Inflammatory macrophage treated with lipopolysaccharide for 1 hour (primary cell): ENCODE measurements around the gene TMEM253.

ENCODE experiments used
- DNase-seq, 2 donors: peaks; one replicate each; pipeline ENCODE4 v3.0.0-alpha.2; 2020 to 2022

TMEM253 gene

DNA sequence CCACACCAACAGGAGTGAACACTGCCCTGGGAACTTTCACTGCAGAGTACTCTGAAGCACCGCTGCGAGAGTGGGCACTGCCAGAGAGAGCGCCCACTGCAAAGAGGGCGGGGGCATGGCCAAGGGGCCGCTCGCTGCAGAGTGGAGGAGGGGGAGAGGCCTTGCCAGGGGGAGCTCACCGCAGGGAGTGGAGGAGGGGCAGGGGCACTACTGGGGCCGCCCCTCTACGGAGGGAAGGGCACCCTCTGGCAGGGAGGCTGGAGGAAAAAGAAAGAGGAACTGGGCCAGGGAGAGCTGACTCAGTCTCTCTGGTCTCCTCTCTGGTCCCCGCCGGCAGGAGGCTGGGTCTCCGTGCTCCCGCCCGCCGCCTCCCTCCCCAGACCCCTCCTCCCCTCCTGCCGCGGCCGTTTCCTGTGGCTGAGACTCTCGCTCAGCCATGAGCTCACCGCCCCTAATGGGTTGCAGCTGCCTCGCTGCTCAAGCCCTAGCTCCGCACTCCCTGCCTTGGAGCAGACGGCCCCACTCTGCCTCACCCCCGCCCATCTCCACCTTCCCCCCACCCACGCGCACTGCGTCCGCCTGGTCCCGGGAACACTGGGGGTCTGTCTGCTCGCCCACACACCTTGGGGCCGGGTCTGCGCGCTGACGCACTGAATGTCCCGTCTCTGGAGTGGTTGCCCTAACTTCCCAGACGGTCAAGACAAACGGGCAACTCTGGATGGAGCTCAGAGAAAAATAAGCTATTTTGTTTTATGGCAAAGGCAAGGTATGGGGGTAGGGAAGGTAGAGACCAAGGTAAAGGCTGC lies 29.4 kb upstream of the TMEM253 start:
- DNase-seq, result peak; percentile 57 to 61

DNA sequence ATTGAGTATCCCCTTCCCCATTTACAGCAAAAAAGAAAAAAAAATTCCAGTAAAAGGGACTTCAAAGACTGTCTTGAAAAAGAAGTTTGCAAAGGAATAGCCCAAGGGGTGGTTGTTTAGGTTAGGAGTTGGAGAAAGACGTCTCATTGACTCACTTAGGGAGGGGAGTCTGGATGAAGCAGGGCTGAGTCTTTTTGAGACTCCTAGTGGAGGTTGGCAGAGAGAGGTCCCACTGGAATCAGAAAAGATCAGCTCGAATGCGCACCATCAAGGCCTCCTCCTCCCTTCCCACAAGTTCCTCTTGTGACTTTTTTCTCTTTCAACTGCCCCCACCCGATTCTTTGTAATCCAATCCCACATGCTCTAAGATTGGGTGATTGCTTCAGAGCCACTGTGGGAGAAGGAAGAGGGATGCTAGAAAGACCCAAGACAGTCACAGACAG lies 28.8 kb upstream of the TMEM253 start:
- DNase-seq, result peak; percentile 79 to 89

DNA sequence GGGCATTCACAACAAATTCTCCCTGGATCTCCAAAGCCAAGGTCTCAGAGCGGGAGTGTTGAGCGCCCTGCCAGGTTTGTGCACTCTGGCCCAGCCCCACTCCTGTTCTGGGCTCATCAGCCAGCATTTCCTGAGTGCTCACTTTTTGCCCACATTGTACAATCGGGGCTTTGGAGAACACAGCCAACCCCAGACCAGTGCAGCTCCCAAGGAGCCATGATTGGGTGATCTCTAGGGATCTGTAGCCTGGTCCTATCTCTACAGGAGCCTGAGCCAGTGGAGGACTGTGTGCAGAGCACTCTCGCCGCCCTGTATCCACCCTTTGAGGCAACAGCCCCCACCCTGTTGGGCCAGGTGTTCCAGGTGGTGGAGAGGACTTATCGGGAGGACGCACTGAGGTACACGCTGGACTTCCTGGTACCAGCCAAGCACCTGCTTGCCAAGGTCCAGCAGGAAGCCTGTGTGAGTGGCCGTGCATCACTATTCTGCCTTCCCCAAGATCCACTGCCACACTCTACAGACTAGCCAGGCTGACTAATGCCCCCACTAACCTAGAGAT lies 28.0 kb upstream of the TMEM253 start:
- no peak for DNase-seq

DNA sequence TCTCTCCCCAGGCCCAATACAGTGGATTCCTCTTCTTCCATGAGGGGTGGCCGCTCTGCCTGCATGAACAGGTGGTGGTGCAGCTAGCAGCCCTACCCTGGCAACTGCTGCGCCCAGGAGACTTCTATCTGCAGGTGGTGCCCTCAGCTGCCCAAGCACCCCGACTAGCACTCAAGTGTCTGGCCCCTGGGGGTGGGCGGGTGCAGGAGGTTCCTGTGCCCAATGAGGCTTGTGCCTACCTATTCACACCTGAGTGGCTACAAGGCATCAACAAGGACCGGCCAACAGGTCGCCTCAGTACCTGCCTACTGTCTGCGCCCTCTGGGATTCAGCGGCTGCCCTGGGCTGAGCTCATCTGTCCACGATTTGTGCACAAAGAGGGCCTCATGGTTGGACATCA lies 26.9 kb upstream of the TMEM253 start:
- no peak for DNase-seq

DNA sequence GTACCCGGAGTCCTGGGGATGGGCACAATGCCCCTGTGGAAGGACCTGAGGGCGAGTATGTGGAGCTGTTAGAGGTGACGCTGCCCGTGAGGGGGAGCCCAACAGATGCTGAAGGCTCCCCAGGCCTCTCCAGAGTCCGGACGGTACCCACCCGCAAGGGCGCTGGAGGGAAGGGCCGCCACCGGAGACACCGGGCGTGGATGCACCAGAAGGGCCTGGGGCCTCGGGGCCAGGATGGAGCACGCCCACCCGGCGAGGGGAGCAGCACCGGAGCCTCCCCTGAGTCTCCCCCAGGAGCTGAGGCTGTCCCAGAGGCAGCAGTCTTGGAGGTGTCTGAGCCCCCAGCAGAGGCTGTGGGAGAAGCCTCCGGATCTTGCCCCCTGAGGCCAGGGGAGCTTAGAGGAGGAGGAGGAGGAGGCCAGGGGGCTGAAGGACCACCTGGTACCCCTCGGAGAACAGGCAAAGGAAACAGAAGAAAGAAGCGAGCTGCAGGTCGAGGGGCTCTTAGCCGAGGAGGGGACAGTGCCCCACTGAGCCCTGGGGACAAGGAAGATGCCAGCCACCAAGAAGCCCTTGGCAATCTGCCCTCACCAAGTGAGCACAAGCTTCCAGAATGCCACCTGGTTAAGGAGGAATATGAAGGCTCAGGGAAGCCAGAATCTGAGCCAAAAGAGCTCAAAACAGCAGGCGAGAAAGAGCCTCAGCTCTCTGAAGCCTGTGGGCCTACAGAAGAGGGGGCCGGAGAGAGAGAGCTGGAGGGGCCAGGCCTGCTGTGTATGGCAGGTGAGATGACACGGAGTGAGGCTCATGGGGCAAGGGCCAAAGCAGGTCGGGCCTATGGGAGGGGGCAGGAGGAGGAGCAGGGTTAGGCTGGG lies 26.2 kb upstream of the TMEM253 start:
- DNase-seq, result no peak

DNA sequence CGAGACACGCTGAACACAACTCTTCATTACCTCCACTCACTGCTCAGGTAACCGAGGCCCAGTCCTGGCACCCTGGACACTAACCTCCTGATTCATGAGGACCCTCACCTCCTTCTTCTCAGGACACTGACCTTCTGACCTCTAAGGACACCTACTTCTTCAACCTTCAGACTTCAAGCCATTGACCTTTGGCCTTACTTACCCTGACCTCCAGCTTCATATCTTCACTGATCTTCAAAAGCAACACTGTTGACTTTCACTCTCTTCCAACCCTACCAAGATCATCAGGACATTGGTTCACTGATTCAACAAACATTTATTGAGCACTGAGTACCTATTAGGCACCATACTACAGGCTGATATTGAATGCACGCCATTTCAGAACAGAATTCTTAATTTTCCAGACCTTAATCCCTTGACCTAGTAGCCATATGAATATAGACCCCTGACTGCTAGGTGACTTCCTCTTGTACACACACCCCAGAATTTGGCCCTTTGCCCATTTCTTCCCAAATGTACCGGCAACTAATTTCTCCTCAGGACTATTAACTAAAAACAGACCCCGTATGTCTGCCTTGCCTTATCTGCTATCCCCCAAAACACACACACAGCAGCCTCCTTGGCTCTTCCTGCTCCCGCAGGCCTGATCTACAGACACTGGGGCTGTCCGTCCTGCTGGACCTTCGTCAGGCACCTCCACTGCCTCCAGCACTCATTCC lies 25.0 kb upstream of the TMEM253 start:
- DNase-seq, result no peak

DNA sequence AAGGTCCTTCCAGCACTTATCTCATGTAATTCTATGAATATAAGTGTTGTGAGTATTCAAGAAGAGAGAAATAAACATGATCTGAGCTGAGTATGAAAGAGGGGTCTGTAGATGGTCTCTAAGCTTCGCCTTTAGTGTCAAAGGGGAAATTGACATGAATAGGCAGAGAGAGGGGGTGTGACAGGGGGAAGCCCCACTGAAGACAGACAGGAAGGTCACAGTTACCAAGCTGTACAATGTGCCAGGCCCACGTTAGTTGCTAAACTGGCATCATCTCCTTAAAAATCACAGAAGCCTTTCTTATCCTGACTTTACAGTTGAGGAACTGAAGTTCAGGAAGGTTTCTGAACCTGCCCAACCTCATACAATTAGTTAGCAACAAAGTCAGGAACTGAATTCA lies 23.2 kb upstream of the TMEM253 start:
- DNase-seq, result no peak

DNA sequence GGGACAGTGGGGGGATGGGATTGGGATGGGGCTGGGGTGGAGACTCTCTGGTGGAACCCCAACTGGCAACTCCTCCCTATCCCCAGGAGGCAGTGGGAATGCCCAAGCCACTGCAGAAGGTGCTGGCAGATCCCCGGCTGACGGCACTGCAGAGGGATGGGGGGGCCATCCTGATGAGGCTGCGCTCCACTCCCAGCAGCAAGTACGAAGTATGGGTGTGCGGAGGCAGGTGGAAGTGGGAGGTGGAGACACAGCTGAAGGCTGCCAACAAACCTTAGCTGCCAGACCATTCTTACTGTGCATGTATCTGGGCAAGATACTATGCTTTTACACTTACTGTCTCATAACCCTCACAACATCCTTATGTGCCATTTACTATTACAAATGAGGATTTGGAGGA lies 22.6 kb upstream of the TMEM253 start:
- DNase-seq, result no peak

DNA sequence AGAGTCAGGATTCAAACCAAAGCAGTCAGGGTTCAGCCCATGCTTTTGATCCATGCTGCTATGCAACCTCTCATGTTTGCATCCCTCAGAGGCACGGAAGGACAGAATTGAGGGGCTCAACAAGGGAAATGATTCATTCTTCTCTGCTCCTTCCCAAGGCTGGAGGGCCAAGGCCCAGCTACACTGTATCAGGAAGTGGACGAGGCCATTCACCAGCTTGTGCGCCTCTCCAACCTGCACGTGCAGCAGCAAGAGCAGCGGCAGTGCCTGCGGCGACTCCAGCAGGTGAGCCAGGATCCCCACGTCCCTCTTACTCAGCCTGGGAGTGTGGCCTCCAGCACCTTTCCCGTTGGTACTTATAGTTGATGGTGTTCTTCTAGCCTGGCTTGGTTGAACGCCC lies 22.1 kb upstream of the TMEM253 start:
- DNase-seq, result no peak

DNA sequence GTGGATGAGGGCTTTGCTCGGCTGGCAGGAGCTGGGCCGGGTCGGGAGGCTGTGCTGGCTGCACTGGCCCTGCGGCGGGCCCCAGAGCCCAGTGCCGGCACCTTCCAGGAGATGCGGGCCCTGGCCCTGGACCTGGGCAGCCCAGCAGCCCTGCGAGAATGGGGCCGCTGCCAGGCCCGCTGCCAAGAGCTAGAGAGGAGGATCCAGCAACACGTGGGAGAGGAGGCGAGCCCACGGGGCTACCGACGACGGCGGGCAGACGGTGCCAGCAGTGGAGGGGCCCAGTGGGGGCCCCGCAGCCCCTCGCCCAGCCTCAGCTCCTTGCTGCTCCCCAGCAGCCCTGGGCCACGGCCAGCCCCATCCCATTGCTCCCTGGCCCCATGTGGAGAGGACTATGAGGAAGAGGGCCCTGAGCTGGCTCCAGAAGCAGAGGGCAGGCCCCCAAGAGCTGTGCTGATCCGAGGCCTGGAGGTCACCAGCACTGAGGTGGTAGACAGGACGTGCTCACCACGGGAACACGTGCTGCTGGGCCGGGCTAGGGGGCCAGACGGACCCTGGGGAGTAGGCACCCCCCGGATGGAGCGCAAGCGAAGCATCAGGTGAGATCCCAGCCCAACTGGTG lies 19.2 kb upstream of the TMEM253 start:
- DNase-seq, result no peak

DNA sequence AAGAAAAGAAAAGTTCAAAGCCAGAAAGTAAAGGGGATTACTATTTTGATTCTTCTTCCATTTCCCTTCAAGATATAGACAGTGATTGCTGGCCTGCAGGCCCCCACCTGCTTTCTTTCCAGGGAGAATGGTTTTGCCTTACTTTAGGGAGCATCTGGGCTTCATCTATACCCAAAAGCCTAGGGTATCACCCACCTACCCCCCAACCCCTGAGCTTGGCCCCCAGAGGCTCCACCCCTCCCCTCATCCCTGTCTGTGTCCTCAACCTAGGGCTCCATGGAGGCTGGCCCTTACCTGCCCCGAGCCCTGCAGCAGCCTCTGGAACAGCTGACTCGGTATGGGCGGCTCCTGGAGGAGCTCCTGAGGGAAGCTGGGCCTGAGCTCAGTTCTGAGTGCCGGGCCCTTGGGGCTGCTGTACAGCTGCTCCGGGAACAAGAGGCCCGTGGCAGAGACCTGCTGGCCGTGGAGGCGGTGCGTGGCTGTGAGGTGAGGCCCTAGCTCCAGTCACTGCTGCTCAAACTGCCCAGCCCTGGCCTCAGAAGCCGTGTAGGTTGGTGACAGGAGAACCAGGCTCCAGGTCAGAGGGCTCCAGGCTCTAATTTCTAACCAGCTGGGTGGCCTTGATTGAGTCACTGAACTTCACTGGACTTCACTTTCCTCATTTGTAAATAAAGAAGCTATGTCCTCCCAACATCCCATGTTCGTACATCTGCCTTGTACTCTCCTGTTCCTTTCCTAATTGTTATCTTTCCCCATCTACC lies 17.1 kb upstream of the TMEM253 start:
- DNase-seq, result no peak

DNA sequence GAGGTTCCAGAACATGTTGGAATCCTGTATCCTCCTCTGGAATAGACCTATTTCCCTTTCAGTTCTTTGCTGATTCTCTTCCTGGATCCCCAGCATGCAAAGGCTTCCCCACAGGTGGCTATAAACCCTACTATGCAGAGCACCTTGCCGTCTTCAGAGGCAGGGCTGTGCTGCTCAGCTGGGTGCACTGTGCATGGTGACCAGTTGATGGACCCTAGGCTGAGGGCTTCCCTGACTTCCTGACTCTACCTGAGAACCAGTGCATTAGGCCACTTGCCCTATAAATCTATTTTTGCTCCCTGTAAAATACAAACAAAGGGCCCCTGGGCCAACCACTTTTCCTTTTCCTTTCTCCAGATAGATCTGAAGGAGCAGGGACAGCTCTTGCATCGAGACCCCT lies 16.5 kb upstream of the TMEM253 start:
- DNase-seq, result no peak

DNA sequence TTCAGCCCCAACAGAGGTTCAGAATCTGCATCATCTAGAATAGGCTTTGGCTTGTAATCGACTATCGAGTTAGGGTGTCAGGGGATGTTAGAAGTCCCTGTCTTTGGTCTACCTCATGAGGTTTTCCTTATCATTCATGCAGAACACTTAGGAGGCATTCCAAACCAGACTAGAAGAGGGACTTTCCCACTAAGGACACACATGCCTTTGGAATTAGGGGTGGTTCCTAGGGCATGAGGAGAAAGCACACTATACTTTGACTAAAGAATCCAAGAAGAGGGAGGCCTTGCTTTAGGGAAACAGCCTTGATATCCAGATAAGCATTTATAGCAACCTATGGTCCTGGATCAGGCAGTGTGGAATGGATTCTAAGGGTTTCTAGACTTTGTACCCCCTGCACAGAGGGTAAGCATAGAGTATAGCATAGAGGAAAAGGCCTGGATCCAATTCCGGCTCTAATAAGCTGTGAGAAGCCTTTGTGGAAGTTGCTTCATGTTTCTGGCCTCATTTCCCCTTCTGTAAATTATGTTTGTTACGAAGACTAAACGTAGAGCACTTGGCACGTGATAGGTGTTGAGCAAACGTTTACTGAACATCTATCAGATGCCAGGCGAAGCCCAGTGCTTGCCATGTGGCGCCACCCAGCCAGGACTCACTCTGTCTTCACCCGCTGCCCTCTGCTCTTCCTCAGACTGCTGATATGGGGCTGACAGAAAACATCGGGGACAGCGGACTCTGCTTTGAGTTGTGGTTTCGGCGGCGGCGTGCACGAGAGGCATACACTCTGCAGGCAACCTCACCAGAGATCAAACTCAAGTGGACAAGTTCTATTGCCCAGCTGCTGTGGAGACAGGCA lies 15.6 kb upstream of the TMEM253 start:
- peak; percentile 64 to 66 for DNase-seq

DNA sequence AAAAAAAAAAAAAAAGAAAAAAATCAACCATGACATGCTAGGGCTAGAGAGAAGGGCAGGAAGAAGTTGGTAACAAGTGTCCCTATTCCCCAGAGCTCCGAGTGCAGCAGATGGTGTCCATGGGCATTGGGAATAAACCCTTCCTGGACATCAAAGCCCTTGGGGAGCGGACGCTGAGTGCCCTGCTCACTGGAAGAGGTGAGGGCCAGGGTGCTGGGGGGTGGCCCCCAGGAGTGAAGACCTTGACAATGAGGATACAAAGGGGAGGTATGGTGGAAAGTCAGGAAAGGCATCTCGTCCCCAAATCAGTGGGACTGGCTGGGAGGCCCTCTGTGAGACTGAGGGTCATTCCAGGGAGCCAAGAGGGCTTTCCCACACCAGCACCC lies 14.0 kb upstream of the TMEM253 start:
- no peak for DNase-seq

DNA sequence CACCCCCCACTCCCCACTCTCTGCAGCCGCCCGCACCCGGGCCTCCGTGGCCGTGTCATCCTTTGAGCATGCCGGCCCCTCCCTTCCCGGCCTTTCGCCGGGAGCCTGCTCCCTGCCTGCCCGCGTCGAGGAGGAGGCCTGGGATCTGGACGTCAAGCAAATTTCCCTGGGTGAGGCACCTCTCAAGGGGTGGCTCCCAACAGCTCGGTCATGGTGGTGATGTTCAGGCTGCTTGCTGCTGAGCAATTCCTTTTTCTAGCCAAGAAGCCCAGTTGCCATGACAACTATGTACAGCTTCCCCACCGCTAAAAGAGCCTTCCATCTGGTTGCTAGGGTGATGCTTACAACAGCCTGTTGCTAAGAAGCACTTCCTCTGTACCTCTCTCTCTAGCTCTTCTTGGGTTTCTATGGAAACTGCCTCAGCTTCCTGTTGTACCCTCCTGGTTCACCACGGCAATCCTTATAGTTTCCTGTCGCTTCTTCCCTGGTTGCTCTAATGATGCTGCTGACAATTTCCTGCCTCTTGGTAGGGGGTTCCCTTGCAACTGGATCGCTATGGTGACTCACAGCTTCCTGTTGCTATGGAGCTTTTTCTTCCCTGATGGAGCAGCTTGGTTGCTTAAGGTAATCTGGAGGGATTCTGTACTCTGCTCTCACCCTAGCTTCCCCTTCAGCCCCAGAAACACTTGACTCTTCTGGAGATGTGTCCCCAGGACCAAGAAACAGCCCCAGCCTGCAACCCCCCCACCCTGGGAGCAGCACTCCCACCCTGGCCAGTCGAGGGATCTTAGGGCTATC lies 13.4 kb upstream of the TMEM253 start:
- DNase-seq, result peak; percentile 62

DNA sequence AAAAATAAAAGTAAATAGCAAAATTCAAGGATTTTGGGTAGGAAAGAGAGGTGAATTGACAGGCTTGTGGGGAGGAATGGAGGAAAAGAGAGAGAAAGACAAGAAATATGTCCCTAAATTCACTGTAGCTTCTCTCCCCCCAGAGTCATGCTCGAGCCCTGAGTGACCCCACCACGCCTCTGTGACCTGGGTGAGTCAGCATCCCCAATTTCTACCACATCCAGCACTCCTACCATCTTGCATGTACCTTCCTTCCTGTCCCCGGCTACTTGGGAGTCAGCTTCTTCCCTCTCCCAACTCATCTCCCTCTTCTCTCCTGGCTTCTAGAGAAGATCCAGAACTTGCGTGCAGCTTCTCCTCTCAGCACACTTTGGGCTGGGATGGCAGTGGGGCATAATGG lies 12.2 kb upstream of the TMEM253 start:
- DNase-seq, result no peak

DNA sequence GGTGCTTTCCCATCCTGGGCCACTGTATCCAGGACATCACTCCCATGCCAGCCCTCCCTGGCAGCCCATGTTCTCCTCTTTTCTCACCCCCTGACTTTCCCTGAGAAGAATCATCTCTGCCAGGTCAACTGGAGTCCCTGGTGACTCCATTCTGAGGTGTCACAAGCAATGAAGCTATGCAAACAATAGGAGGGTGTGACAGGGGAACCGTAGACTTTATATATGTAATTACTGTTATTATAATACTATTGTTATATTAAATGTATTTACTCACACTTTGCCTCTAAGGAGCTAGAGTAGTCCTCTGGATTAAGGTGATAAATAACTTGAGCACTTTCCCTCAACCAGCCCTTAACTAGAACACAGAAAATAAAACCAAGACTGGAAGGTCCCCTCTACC lies 11.6 kb upstream of the TMEM253 start:
- no peak for DNase-seq

DNA sequence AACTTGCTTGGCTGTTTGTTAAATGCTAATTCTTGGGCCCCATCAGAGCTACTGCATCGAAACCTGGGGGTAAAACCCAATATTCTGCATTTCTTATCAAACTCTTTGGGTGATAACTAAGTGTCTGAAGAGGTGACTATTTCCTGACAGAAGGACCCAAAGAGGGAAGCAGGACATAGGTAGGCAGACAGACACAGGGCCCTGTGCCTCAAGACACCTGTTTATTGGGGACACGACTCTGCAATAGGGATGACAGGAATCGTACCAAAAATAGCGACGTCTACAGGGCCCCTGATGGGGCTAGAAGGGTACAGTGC lies 11.0 kb upstream of the TMEM253 start:
- DNase-seq, result no peak

DNA sequence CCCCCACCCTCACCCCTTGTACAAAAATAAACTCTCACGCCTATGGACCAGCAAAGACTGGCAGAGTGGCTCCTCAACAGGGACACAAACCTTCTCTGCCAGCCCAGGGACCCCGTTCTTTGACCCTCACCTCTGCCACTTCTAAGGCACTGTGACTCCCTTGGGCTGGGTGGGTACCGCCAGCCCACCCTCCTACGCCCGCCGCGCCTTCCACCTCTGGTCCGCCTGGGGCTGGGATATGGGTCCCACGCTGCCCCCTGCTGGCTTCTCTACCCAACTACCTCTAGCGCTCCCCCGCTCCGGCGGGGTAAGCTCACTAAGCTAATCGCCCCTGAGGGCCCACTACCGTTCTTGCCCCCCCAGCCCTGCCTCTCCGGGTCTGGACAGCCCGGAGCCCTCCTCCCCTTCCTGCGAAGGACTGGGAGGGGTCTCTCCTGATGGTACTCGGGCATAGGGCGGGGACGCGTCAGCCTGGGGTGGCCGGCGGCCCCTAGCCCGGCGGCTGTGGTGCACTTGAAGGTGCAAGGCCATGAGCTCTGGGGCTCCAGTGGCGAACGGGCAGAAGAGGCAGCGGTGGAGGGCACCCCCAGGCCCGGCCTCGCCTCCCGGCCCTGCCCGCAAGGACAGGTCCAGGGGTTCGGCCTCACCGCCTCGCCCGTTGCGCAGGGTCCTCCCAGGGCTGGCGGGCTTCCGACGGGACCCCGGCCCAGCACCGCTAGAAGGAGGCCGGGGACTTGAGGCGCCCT lies 10.5 kb upstream of the TMEM253 start:
- DNase-seq, result peak in 1 of 2 donors; percentile 40
